ENCODE data around the gene DNAAF9. TPM values are rescaled to one million over a fixed set of nuclear protein-coding genes. Genes with fewer than 3 reads are reported as not detected.

DNAAF9 gene
- total and polyA plus RNA-seq, 2 donors from 2014 or later, result 7.3 to 25.2 TPM

DNA sequence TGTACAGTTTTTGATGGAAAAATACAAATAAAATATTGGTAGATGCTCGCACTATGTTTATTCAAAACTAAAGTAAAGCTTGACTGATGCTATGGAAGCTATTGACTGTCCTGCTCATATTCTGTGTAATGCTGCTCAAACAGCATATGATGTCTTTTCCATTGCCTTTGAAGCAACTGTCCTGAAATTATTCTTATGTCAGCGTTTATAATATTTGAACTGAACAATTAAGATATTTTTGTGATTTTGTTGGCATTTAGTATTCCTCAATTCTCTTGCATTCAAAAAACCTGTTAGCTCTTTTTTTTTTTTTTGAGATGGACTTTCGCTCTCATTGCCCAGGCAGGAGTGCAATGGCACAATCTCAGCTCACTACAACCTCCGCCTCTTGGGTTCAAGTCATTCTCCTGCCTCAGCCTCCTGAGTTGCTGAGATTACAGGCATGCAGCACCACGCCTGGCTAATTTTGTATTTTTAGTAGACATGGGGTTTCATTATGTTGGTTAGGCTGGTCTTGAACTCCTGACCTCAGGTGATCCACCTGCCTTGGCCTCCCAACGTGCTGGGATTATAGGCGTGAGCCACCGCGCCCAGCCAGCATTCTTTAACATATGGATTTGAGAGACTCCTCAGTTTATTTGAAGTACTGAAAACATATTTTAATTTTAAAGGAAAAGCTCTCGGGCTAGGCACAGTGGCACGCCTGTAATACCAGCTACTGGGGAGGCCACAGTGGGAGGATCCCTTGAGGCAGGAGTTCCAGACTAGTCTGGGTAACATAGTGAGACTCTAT lies 5.3 kb upstream of the DNAAF9 start:
- Histone ChIP-seq H3K4me1 (ENCODE audit: control insufficient read depth in 2 of 3, insufficient read depth in 2 of 3, low read depth in 1 of 3, low read length in 3 of 3) (no peaks in the 10 kb centered on the region), H3K36me3 (ENCODE audit: control insufficient read depth in 2 of 3, insufficient read depth in 3 of 3, low read length in 3 of 3) (no peaks in the 10 kb centered on the region), H3K9ac (ENCODE audit: low read length in 3 of 3) (no peak overlapping the region), H3K9me3 (ENCODE audit: control insufficient read depth in 2 of 3, insufficient read depth in 1 of 3, low read length in 3 of 3) (no peaks in the 10 kb centered on the region), H3K4me3 (ENCODE audit: low read length in 3 of 3) (no peak overlapping the region), H3K27ac (ENCODE audit: low read depth in 2 of 2, low read length in 2 of 2) (no peak overlapping the region), H3K27me3 (ENCODE audit: control insufficient read depth, insufficient read depth, low read length) (no peaks in the 10 kb centered on the region)
- TF ChIP-seq, protein P1, sequence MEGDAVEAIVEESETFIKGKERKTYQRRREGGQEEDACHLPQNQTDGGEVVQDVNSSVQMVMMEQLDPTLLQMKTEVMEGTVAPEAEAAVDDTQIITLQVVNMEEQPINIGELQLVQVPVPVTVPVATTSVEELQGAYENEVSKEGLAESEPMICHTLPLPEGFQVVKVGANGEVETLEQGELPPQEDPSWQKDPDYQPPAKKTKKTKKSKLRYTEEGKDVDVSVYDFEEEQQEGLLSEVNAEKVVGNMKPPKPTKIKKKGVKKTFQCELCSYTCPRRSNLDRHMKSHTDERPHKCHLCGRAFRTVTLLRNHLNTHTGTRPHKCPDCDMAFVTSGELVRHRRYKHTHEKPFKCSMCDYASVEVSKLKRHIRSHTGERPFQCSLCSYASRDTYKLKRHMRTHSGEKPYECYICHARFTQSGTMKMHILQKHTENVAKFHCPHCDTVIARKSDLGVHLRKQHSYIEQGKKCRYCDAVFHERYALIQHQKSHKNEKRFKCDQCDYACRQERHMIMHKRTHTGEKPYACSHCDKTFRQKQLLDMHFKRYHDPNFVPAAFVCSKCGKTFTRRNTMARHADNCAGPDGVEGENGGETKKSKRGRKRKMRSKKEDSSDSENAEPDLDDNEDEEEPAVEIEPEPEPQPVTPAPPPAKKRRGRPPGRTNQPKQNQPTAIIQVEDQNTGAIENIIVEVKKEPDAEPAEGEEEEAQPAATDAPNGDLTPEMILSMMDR (IDR thresholded peaks at IDR 0.05; ENCODE audit: borderline replicate concordance, extremely low read depth, insufficient read depth), result no peak
- FAIRE-seq (no peak), DNase-seq (no peak)
- intact Hi-C loops (cut with DNase I), result no loop called here

DNA sequence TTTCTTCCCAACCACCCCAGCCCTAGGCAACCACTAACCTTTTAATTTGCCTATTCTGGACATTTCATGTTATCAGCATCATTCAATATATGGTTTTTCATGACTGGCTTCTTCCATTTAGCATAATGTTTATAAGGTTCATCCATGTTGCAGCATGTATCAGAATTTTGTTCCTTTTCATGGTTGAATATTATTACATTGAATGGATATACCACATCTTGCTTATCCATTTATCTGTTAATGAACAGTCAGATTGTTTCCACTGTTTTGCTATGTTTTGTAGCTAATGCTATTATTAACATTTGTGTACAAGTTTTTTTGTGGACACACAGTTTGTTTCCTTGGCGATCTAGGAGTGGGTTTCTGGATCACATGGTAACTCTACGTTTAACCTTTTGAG lies 3.0 kb upstream of the DNAAF9 start:
- H3K9ac ChIP-seq (ENCODE audit: low read length in 3 of 3), result no peak overlapping the region
- H3K27me3 ChIP-seq (ENCODE audit: control insufficient read depth, insufficient read depth, low read length), result no peaks in the 10 kb centered on the region
- H3K36me3 ChIP-seq (ENCODE audit: control insufficient read depth in 2 of 3, insufficient read depth in 3 of 3, low read length in 3 of 3), result no peaks in the 10 kb centered on the region
- peaks cover 0 to 4% (median 0%) of the 10 kb centered on the region in 3 donors for H3K4me1 ChIP-seq (ENCODE audit: control insufficient read depth in 2 of 3, insufficient read depth in 2 of 3, low read depth in 1 of 3, low read length in 3 of 3)
- FAIRE-seq (no peak), DNase-seq (no peak)
- H3K4me3 ChIP-seq (ENCODE audit: low read length in 3 of 3), result no peak overlapping the region
- TF ChIP-seq, protein P1 (IDR thresholded peaks at IDR 0.05; ENCODE audit: borderline replicate concordance, extremely low read depth, insufficient read depth), result no peak
- intact Hi-C loops (cut with DNase I), result no loop called here
- H3K27ac ChIP-seq (ENCODE audit: low read depth in 2 of 2, low read length in 2 of 2), result no peak overlapping the region
- H3K9me3 ChIP-seq (ENCODE audit: control insufficient read depth in 2 of 3, insufficient read depth in 1 of 3, low read length in 3 of 3), result no peaks in the 10 kb centered on the region

DNA sequence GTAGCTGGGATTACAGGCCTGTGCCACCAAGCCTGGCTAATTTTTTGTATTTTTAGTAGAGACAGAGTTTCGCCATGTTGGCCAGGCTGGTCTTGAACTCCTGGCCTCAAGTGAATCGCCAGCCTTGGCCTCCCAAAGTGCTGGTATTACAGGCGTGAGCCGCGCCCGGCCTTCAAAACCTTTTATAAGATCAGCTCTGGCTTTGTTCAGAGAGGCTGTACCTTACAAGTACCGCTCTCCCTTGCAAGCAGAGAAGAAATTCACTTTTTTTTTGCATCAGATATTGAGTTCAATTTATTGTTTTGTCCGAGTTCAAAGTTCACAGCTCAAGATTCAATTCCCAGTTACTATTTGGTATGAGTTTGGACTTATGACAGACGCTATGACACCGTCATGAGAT lies 1.9 kb upstream of the DNAAF9 start:
- no peak overlapping the region for H3K27ac ChIP-seq (ENCODE audit: low read depth in 2 of 2, low read length in 2 of 2)
- H3K4me1 ChIP-seq (ENCODE audit: control insufficient read depth in 2 of 3, insufficient read depth in 2 of 3, low read depth in 1 of 3, low read length in 3 of 3), result peaks cover 0 to 4% (median 3%) of the 10 kb centered on the region in 3 donors
- intact Hi-C loops (cut with DNase I), result no loop called here
- no peak for DNase-seq
- H3K36me3 ChIP-seq (ENCODE audit: control insufficient read depth in 2 of 3, insufficient read depth in 3 of 3, low read length in 3 of 3), result no peaks in the 10 kb centered on the region
- H3K9me3 ChIP-seq (ENCODE audit: control insufficient read depth in 2 of 3, insufficient read depth in 1 of 3, low read length in 3 of 3), result no peaks in the 10 kb centered on the region
- TF ChIP-seq, protein P1 (IDR thresholded peaks at IDR 0.05; ENCODE audit: borderline replicate concordance, extremely low read depth, insufficient read depth), result no peak
- H3K27me3 ChIP-seq (ENCODE audit: control insufficient read depth, insufficient read depth, low read length), result no peaks in the 10 kb centered on the region
- no peak for FAIRE-seq
- no peak overlapping the region for H3K9ac ChIP-seq (ENCODE audit: low read length in 3 of 3)
- no peak overlapping the region for H3K4me3 ChIP-seq (ENCODE audit: low read length in 3 of 3)
